ENCODE results near the gene MYO15B. TPM values are rescaled to one million over a fixed set of nuclear protein-coding genes. Genes with fewer than 3 reads are reported as not detected.

MYO15B gene
- total and polyA plus RNA-seq, 2 experiments from 2014 or later = 124 to 153 TPM

DNA sequence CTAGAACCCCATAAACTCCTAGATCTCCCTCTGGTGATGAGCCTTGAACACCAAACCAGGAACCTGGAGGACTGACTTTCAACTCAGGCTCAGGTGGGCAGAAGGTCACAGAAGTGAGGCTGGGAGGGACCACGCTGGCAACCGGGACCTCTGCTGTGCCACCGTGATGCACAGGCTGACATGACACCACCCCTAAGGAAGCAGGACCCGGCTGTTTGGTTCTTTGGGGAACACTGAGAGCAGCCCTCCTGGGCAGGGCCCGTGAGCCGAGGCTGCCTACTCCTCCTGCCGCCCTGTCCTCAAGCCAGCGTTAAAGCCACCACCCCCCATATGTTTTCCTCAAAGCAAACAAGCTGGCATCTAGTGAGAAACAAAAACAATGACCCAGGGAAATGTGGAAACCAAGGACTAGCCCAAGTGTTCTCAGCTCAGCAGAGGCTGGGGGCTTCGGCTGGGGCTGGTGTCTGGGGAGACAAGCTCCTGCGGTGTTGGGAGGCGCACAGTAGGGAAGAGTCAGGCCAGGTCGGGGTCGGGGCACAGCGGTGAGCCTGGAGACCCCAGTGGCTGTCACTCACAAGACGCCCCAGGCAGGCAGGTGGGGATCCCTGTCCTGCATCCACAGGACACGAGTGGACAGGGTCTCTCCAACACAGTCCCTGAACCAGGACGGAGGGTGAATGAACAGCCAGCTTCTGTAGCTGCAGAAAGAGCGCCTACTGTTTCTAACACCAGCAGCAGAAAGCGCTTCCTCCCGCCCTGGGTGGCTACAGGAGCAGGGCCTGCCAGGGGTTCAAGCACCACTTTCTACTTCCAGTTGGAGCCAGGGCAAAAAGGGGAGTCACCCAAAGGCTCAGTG, 47.4 kb downstream of the MYO15B start:
- Histone ChIP-seq H3K36me3 (replicated peaks; ENCODE audit: insufficient read depth, low read depth) (no peaks in the 10 kb centered on the region), H2AFZ (no peak overlapping the region), H3K9me2 (replicated peaks; ENCODE audit: insufficient read depth) (no peaks in the 10 kb centered on the region), H3K27ac (peak overlapping the region; percentile 63), H3K79me2 (no peaks in the 10 kb centered on the region), H3K27me3 (no peaks in the 10 kb centered on the region), H3K4me3 (no peak overlapping the region), H3K4me1 (ENCODE audit: insufficient read depth) (peaks cover 25% of the 10 kb centered on the region), H4K20me1 (ENCODE audit: insufficient read depth, poor library complexity, severe bottlenecking) (no peaks in the 10 kb centered on the region), H3K9me3 (ENCODE audit: low read depth) (no peaks in the 10 kb centered on the region), H3K4me2 (peak overlapping the region; percentile 65)
- WGBS (ENCODE audit: low lambda C conversion rate, missing lambda C conversion rate) = 92% methylated on average over 20 of the region's 20 CpGs
- no peak for TF ChIP-seq EZH2 (IDR thresholded peaks at IDR 0.05; ENCODE audit: borderline replicate concordance)
- no peak for TF ChIP-seq CTCF (IDR thresholded peaks at IDR 0.05; ENCODE audit: poor library complexity)
- TF ChIP-seq EZH2phosphoT487 (IDR thresholded peaks at IDR 0.05; ENCODE audit: low read depth, severe bottlenecking, unreplicated experiment) = no peak
- no peak for DNase-seq (ENCODE audit: low spot score)

GRCh38 chr17:75635610-75636202, 48.1 kb downstream of the MYO15B start:
- H3K9me3 ChIP-seq (ENCODE audit: low read depth) = no peaks in the 10 kb centered on the region
- no peaks in the 10 kb centered on the region for H3K9me2 ChIP-seq (replicated peaks; ENCODE audit: insufficient read depth)
- no peak overlapping the region for H3K27ac ChIP-seq
- no peaks in the 10 kb centered on the region for H3K36me3 ChIP-seq (replicated peaks; ENCODE audit: insufficient read depth, low read depth)
- peaks cover 28% of the 10 kb centered on the region for H3K4me1 ChIP-seq (ENCODE audit: insufficient read depth)
- no peak overlapping the region for H3K4me3 ChIP-seq
- 90% methylated on average over 16 of the region's 16 CpGs for WGBS (ENCODE audit: low lambda C conversion rate, missing lambda C conversion rate)
- no peak for DNase-seq (ENCODE audit: low spot score)
- H4K20me1 ChIP-seq (ENCODE audit: insufficient read depth, poor library complexity, severe bottlenecking) = no peaks in the 10 kb centered on the region
- no peaks in the 10 kb centered on the region for H3K27me3 ChIP-seq
- H3K4me2 ChIP-seq = no peak overlapping the region
- H3K79me2 ChIP-seq = no peaks in the 10 kb centered on the region
- H2AFZ ChIP-seq = no peak overlapping the region
- TF ChIP-seq EZH2phosphoT487 (IDR thresholded peaks at IDR 0.05; ENCODE audit: low read depth, severe bottlenecking, unreplicated experiment) = no peak
- TF ChIP-seq CTCF (IDR thresholded peaks at IDR 0.05; ENCODE audit: poor library complexity) = no peak
- TF ChIP-seq EZH2 (IDR thresholded peaks at IDR 0.05; ENCODE audit: borderline replicate concordance) = no peak

DNA sequence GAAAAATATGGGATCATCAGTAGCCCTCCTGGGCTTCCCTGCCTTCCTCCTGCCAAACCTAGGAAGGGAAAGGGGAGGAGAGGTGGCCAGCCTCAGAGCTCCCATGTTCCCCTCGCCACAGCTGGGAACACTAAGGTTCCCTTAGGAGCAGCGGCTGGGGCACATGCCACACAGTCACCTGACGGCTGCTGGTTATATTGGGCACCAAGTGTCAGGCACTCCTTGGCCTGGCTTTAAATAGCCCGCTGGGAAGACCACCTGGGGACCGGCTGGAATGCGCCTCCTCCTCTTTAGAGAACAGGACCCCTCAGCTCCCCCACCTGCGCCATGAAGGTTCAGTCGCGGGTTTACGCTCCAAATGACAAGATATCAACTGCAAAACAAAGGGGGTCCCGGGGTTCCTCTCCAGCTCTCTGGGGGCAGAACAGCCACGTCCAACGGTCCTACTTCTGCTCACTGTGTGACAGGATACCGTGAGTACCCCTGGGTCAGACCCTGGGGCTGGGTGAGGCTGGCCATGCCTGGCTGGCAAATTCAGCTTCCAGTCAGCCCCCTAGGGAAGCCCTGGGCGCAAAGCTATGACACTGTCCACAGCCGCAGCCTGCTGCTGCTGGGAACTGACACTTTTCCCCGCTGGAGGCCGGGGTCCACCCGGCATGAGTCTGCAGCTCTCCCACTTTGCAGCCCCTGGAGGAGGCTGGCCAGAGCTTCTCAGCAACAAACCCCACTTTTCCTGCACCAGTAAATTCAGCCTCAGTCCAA, 49.0 kb downstream of the MYO15B start:
- no peak overlapping the region for H3K4me2 ChIP-seq
- no peaks in the 10 kb centered on the region for H3K36me3 ChIP-seq (replicated peaks; ENCODE audit: insufficient read depth, low read depth)
- no peaks in the 10 kb centered on the region for H3K9me3 ChIP-seq (ENCODE audit: low read depth)
- no peaks in the 10 kb centered on the region for H4K20me1 ChIP-seq (ENCODE audit: insufficient read depth, poor library complexity, severe bottlenecking)
- no peaks in the 10 kb centered on the region for H3K27me3 ChIP-seq
- H3K27ac ChIP-seq = no peak overlapping the region
- H3K4me1 ChIP-seq (ENCODE audit: insufficient read depth) = peaks cover 28% of the 10 kb centered on the region
- WGBS (ENCODE audit: low lambda C conversion rate, missing lambda C conversion rate) = 94% methylated on average over 19 of the region's 19 CpGs
- no peak overlapping the region for H3K4me3 ChIP-seq
- H3K9me2 ChIP-seq (replicated peaks; ENCODE audit: insufficient read depth) = no peaks in the 10 kb centered on the region
- TF ChIP-seq EZH2 (IDR thresholded peaks at IDR 0.05; ENCODE audit: borderline replicate concordance) (no peak), CTCF (IDR thresholded peaks at IDR 0.05; ENCODE audit: poor library complexity) (no peak), EZH2phosphoT487 (IDR thresholded peaks at IDR 0.05; ENCODE audit: low read depth, severe bottlenecking, unreplicated experiment) (no peak)
- DNase-seq (ENCODE audit: low spot score) = no peak
- no peaks in the 10 kb centered on the region for H3K79me2 ChIP-seq
- no peak overlapping the region for H2AFZ ChIP-seq
